Stimulated activated CD4-positive, alpha-beta T cell treated with anti-CD3 and anti-CD28 coated beads, Interleukin-4, amount 100 ng/mL, for 1 hour (primary cell): ENCODE data around the gene CPXM2.

ENCODE experiments used
- DNase-seq: peaks from one replicate; pipeline ENCODE4 v3.0.0-alpha.2; 2020

CPXM2 gene

GRCh38 chr10:123903621-123904020 lies 12.0 kb upstream of the CPXM2 start:
- DNase-seq, result no peak

- no peak for DNase-seq
Measured at GRCh38 chr10:123901621-123902020, 10.0 kb upstream of the CPXM2 start.

- no peak for DNase-seq
Measured at GRCh38 chr10:123897146-123897545, 5.5 kb upstream of the CPXM2 start.

- DNase-seq, result no peak
Measured at GRCh38 chr10:123896246-123896927, 4.8 kb upstream of the CPXM2 start.

- DNase-seq, result no peak
Measured at GRCh38 chr10:123893651-123894050, 2.0 kb upstream of the CPXM2 start.

- DNase-seq, result no peak
Measured at GRCh38 chr10:123890756-123891143, 857 bp downstream of the CPXM2 start.

- no peak for DNase-seq
Measured at GRCh38 chr10:123890226-123890625, 1.4 kb downstream of the CPXM2 start.

GRCh38 chr10:123889821-123890220 lies 1.8 kb downstream of the CPXM2 start:
- no peak for DNase-seq

- DNase-seq, result no peak
Measured at GRCh38 chr10:123888751-123889150, 2.9 kb downstream of the CPXM2 start.

- DNase-seq, result no peak
Measured at GRCh38 chr10:123888256-123888655, 3.4 kb downstream of the CPXM2 start.

GRCh38 chr10:123886292-123886691 lies 5.3 kb downstream of the CPXM2 start:
- DNase-seq, result no peak

GRCh38 chr10:123885406-123886170 lies 6.0 kb downstream of the CPXM2 start:
- DNase-seq, result no peak

- DNase-seq, result no peak
Measured at GRCh38 chr10:123884907-123885381, 6.7 kb downstream of the CPXM2 start.

GRCh38 chr10:123884351-123884906 lies 7.2 kb downstream of the CPXM2 start:
- DNase-seq, result no peak

- no peak for DNase-seq
Measured at GRCh38 chr10:123883673-123884320, 7.8 kb downstream of the CPXM2 start.

- DNase-seq, result no peak
Measured at GRCh38 chr10:123882681-123883445, 8.7 kb downstream of the CPXM2 start.

GRCh38 chr10:123882177-123882576 lies 9.4 kb downstream of the CPXM2 start:
- no peak for DNase-seq

- DNase-seq, result no peak
Measured at GRCh38 chr10:123879606-123880257, 11.9 kb downstream of the CPXM2 start.

- no peak for DNase-seq
Measured at GRCh38 chr10:123878666-123879303, 12.8 kb downstream of the CPXM2 start.

- no peak for DNase-seq
Measured at GRCh38 chr10:123870260-123870659, 21.3 kb downstream of the CPXM2 start.

GRCh38 chr10:123869020-123869414 lies 22.6 kb downstream of the CPXM2 start:
- DNase-seq, result no peak
